DOHH2 (cell line): ENCODE data around the gene NT5DC1.

ENCODE experiments used
- EZH2phosphoT487 ChIP-seq: fragments of 200-600 bp; sonication (generic); IDR thresholded peaks from 2 replicates; pipeline ENCODE4 v1.6.1; 2017; ENCODE audit warnings: borderline replicate concordance, mild to moderate bottlenecking, antibody characterized with exemption, low read length, moderate library complexity, mixed read lengths
- TF ChIP-seq, protein P1 (sequence below): fragments of 200-600 bp; sonication (generic); IDR thresholded peaks from one replicate; pipeline ENCODE4 v1.5.1; 2014; ENCODE audit warnings: antibody characterized with exemption, mild to moderate bottlenecking, low read depth, low read length; ENCODE audit not compliant: poor library complexity, severe bottlenecking

DNA sequence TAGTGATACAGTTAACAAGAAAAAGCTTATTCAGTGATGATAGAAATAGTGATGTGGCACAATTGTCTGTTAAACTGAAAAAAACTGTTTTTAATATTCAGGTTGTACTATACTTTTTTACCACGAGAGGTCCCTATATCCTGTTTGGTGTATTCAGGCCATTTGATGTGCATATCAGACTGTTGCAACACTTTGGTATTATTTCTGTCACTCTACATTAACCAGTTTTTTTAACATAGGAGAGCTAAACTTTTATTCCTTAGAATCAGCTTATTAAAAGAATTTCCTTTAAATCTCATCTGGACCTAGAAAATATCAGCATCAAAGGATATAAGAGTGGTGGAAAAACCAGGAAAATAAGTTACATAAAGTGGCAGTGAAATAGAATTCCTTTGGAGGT lies 116.4 kb downstream of the NT5DC1 start:
- TF ChIP-seq, protein P1, sequence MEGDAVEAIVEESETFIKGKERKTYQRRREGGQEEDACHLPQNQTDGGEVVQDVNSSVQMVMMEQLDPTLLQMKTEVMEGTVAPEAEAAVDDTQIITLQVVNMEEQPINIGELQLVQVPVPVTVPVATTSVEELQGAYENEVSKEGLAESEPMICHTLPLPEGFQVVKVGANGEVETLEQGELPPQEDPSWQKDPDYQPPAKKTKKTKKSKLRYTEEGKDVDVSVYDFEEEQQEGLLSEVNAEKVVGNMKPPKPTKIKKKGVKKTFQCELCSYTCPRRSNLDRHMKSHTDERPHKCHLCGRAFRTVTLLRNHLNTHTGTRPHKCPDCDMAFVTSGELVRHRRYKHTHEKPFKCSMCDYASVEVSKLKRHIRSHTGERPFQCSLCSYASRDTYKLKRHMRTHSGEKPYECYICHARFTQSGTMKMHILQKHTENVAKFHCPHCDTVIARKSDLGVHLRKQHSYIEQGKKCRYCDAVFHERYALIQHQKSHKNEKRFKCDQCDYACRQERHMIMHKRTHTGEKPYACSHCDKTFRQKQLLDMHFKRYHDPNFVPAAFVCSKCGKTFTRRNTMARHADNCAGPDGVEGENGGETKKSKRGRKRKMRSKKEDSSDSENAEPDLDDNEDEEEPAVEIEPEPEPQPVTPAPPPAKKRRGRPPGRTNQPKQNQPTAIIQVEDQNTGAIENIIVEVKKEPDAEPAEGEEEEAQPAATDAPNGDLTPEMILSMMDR = peak; percentile 61
- TF ChIP-seq EZH2phosphoT487 = no peak
